ENCODE data around the gene MACROD2. TPM values are rescaled to one million over a fixed set of nuclear protein-coding genes. Genes with fewer than 3 reads are reported as not detected.

Gene MACROD2
- total and polyA plus RNA-seq, 2 experiments from 2014 or later, result 2.8 to 4.3 TPM

GRCh38 chr20:15476186-15476585 lies 1480.9 kb downstream of the MACROD2 start:
- no peak overlapping the region for H3K4me2 ChIP-seq
- no peaks in the 10 kb centered on the region for H3K27me3 ChIP-seq (ENCODE audit: insufficient read depth)
- no peak overlapping the region for H3K27ac ChIP-seq (ENCODE audit: low read depth)
- H3K36me3 Mint-ChIP-seq (ENCODE audit: low read depth), result no peaks in the 10 kb centered on the region
- no peaks in the 10 kb centered on the region for H4K20me1 ChIP-seq (replicated peaks; ENCODE audit: insufficient read depth)
- H3K27ac Mint-ChIP-seq, result no peak overlapping the region
- H3K4me3 ChIP-seq, result no peak overlapping the region
- no peaks in the 10 kb centered on the region for H3K36me3 ChIP-seq (ENCODE audit: insufficient read depth)
- no peak for DNase-seq (ENCODE audit: low spot score)
- no peaks in the 10 kb centered on the region for H3K79me2 ChIP-seq (replicated peaks; ENCODE audit: insufficient read depth)
- H3K4me1 ChIP-seq (ENCODE audit: insufficient read depth), result no peaks in the 10 kb centered on the region
- no peaks in the 10 kb centered on the region for H3K27me3 Mint-ChIP-seq (ENCODE audit: insufficient read depth, low read depth, poor library complexity)
- no peak for ATAC-seq
- H3K4me3 Mint-ChIP-seq, result no peak overlapping the region
- TF ChIP-seq POLR2AphosphoS5 (IDR thresholded peaks at IDR 0.05; ENCODE audit: low read depth), result no peak
- no peak for TF ChIP-seq CREB1 (CRISPR knock-in tag; IDR thresholded peaks at IDR 0.05; ENCODE audit: low read depth)
- TF ChIP-seq ETS1 (IDR thresholded peaks at IDR 0.05), result no peak
- TF ChIP-seq NANOG (IDR thresholded peaks at IDR 0.05; ENCODE audit: borderline replicate concordance), result no peak
- TF ChIP-seq JUNB (IDR thresholded peaks at IDR 0.05; ENCODE audit: unreplicated experiment), result no peak
- TF ChIP-seq REST (IDR thresholded peaks at IDR 0.05; ENCODE audit: unreplicated experiment), result no peak
- no peak for TF ChIP-seq CTCF (conservative IDR thresholded peaks at IDR 0.05; ENCODE audit: low read depth in 2 of 2)
- no peak for TF ChIP-seq ZNF331 (CRISPR knock-in tag; IDR thresholded peaks at IDR 0.05; ENCODE audit: low read depth)
- TF ChIP-seq ZNF462 (CRISPR knock-in tag; IDR thresholded peaks at IDR 0.05), result no peak
- TF ChIP-seq ZNF114 (CRISPR knock-in tag; IDR thresholded peaks at IDR 0.05), result no peak
- TF ChIP-seq STAT1 (IDR thresholded peaks at IDR 0.05; ENCODE audit: unreplicated experiment), result no peak
- no peak for TF ChIP-seq EZH2 (IDR thresholded peaks at IDR 0.05; ENCODE audit: low read depth, unreplicated experiment)
- no peak for TF ChIP-seq EZH2phosphoT487 (IDR thresholded peaks at IDR 0.05; ENCODE audit: unreplicated experiment)
- no peak overlapping the region for H2AFZ ChIP-seq
- peaks cover 4% of the 10 kb centered on the region; the same call in 1 of the 2 replicates for H3K9me2 ChIP-seq (ENCODE audit: insufficient read depth)
- H3K9me3 Mint-ChIP-seq, result no peaks in the 10 kb centered on the region
- H3F3A ChIP-seq (replicated peaks; ENCODE audit: low read depth), result no peaks in the 10 kb centered on the region
- peaks cover 5% of the 10 kb centered on the region; the same call in 1 of the 3 replicates for H3K4me1 Mint-ChIP-seq

Measured in GM23338 (cell line).